ENCODE measurements around the gene DEFB132. TPM values are rescaled to one million over a fixed set of nuclear protein-coding genes. Genes with fewer than 3 reads are reported as not detected.

The DEFB132 gene
- total and polyA plus RNA-seq, 8 donors: 0.02 TPM; not detected in 7

DNA sequence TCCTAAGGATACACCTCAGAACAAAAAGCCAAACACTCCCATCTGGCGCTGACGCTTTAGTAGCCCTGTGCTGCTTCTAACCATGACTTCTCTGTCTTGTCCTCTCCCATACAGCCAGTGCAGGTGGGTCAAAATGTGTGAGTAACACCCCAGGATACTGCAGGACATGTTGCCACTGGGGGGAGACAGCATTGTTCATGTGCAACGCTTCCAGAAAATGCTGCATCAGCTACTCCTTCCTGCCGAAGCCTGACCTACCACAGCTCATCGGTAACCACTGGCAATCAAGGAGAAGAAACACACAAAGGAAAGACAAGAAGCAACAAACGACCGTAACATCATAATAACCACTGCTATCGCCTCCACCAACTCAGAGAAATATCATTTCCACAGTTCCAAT lies 1.4 kb downstream of the DEFB132 start:
- no peak overlapping the region for H3K27ac ChIP-seq
- H3K4me1 ChIP-seq: no peaks in the 10 kb centered on the region
- FAIRE-seq: no peak
- DNase-seq: no peak
- TF ChIP-seq, protein P1, sequence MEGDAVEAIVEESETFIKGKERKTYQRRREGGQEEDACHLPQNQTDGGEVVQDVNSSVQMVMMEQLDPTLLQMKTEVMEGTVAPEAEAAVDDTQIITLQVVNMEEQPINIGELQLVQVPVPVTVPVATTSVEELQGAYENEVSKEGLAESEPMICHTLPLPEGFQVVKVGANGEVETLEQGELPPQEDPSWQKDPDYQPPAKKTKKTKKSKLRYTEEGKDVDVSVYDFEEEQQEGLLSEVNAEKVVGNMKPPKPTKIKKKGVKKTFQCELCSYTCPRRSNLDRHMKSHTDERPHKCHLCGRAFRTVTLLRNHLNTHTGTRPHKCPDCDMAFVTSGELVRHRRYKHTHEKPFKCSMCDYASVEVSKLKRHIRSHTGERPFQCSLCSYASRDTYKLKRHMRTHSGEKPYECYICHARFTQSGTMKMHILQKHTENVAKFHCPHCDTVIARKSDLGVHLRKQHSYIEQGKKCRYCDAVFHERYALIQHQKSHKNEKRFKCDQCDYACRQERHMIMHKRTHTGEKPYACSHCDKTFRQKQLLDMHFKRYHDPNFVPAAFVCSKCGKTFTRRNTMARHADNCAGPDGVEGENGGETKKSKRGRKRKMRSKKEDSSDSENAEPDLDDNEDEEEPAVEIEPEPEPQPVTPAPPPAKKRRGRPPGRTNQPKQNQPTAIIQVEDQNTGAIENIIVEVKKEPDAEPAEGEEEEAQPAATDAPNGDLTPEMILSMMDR (IDR thresholded peaks at IDR 0.05): no peak
- no peaks in the 10 kb centered on the region for H3K27me3 ChIP-seq
- no peaks in the 10 kb centered on the region for H3K36me3 ChIP-seq
- intact Hi-C loops (cut with DNase I): no loop called here
- WGBS, 2 donors: 45 to 56% methylated on average over 8 of the region's 8 CpGs
- ATAC-seq: peak in 1 of 4 donors; percentile 37
- H3K4me3 ChIP-seq: no peak overlapping the region
- H3K9me3 ChIP-seq: no peaks in the 10 kb centered on the region

DNA sequence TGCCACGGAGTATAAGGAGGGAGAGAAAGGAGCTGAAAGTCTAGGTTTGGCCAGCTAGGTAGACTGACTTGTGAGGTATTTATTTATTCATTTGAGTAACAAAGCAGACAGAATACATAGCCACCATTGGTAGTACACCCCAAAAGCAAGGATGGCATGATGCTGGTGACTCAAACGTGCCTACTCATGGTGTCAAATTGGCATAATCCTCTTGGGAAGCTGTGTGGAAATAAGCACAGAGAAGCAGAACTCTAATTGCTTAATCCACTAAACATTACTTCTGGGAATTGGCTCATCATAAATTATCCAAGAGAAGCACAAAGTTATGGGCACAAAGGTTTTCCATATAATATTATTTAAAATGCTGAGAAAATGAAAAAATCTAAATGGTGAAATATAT lies 2.5 kb downstream of the DEFB132 start:
- DNase-seq (no peak), FAIRE-seq (no peak), ATAC-seq (no peak)
- intact Hi-C loops (cut with DNase I): no loop called here
- TF ChIP-seq, protein P1 (IDR thresholded peaks at IDR 0.05): no peak
- Histone ChIP-seq H3K4me3 (no peak overlapping the region), H3K27ac (no peak overlapping the region), H3K36me3 (no peaks in the 10 kb centered on the region), H3K27me3 (no peaks in the 10 kb centered on the region), H3K9me3 (no peaks in the 10 kb centered on the region), H3K4me1 (no peaks in the 10 kb centered on the region)
- 54 to 68% methylated on average over 2 of the region's 2 CpGs for WGBS, 2 donors

DNA sequence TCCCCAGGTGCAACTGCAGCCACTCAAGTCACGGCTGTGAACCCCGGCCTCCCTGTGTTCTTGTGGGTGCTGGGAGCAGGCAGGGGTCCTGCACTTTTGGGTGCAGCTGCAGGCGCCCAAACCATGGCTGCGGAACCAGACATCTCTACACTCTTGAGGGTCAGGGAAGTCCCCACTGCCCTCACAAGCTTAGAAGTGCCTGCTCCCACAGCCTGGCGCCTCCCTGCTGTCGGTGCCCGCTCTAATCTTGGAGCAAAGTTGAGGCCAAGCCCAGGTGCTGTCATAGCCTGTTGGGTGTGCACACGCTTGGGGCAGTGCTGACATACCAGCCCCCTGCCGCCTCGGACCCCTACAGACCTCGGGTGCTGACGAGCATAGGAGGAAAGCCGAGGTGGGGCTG lies 6.2 kb downstream of the DEFB132 start:
- Histone ChIP-seq H3K4me1 (peaks cover 0 to 3% (median 0%) of the 10 kb centered on the region in 3 donors), H3K27ac (no peak overlapping the region), H3K9me3 (no peaks in the 10 kb centered on the region), H3K36me3 (no peaks in the 10 kb centered on the region), H3K27me3 (no peaks in the 10 kb centered on the region), H3K4me3 (no peak overlapping the region)
- intact Hi-C loops (cut with DNase I): no loop called here
- 45 to 52% methylated on average over 13 of the region's 13 CpGs for WGBS, 2 donors
- no peak for DNase-seq
- TF ChIP-seq, protein P1 (IDR thresholded peaks at IDR 0.05): no peak
- no peak for ATAC-seq
- no peak for FAIRE-seq

DNA sequence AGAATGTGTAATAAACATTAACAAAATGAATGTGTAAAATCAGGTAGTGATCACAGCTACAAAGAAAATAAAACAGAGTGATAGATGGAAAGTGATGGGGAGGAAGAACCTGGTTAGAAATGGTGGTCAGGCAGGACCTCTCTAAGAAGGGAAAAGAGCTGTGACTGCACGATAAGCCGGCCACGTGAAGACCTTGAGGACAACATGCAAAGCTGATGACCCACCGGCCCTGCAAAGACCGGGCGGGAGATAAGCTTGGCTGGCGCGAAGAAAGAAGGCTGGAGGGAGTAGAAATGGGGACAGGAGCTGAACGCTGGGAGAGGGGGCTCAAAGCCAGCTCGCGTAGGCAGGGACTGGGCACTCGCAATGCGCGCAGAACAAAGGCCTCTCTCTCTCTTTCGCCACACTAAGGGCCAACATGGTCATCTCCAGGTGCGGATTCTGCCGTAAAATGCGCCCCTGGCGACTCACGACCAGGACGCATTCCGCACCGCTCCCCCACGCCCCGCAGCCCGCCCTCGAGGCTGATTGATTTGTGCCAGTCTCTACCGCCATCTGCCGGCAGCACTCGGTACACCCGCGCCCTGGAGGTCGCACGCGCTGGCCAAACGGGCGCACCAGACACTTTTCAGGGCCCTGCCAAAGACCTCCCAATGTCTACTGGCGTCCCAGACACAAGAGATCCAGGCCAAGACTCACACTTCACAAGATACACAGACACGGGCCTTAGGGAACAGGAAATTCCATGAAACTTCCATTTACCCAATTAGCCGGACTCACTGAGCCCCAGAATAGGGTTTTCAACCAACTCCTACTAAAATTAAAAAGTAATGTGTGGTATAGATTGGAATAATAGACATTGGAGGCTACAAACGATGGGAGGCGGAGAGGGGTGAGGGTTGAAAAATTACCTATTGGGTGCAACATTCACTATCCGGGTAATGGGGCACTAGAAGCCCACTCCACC lies 9.4 kb downstream of the DEFB132 start:
- peaks cover 0 to 3% (median 0%) of the 10 kb centered on the region in 3 donors for H3K4me1 ChIP-seq
- peak overlapping the region; percentile 21 to 52 (median 34) for H3K4me3 ChIP-seq
- no peaks in the 10 kb centered on the region for H3K27me3 ChIP-seq
- 6 to 7% methylated on average over 37 to 43 of the region's 43 CpGs for WGBS, 2 donors
- TF ChIP-seq, protein P1 (IDR thresholded peaks at IDR 0.05): peak; percentile 94 to 98 (median 96)
- FAIRE-seq (no peak), ATAC-seq (peak; percentile 93 to 100 (median 98)), DNase-seq (peak; percentile 74 to 95 (median 90))
- H3K27ac ChIP-seq: no peak overlapping the region
- no peaks in the 10 kb centered on the region for H3K36me3 ChIP-seq
- intact Hi-C loops (cut with DNase I): no loop called here
- H3K9me3 ChIP-seq: no peaks in the 10 kb centered on the region

DNA sequence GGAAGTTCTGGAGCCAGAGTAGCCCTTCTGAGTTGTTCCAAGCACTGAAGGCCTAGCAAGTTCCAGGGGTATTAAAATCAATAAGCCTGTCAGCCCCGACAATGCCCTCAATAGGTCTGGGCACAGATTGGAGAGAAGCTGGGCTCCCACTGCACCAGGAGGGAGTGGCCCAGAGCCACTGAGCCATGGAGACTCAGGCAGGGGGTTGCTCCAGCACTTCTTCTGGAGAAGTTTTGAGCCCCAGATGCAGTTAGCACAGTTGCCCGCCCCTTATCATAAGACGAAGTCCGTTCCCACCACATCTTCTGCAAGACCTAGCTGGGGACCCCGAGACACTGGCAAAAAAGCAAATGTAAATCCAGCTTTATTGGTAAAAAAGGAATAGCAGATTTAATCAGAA lies 13.0 kb downstream of the DEFB132 start:
- H3K4me3 ChIP-seq: no peak overlapping the region
- FAIRE-seq (no peak), ATAC-seq (no peak), DNase-seq (no peak)
- H3K9me3 ChIP-seq: no peaks in the 10 kb centered on the region
- peaks cover 0 to 3% (median 0%) of the 10 kb centered on the region in 3 donors for H3K4me1 ChIP-seq
- H3K36me3 ChIP-seq: no peaks in the 10 kb centered on the region
- H3K27me3 ChIP-seq: no peaks in the 10 kb centered on the region
- TF ChIP-seq, protein P1 (IDR thresholded peaks at IDR 0.05): no peak
- intact Hi-C loops (cut with DNase I): no loop called here
- H3K27ac ChIP-seq: no peak overlapping the region
- 76 to 84% methylated on average over 5 of the region's 5 CpGs for WGBS, 2 donors
